Measurements from ENCODE around the gene VKORC1L1.
"Not testable (repeated sequence)": the region's sequence is repeated elsewhere in the genome, so short reads cannot be mapped to it uniquely, and the experiment has no call there.

The VKORC1L1 gene

DNA sequence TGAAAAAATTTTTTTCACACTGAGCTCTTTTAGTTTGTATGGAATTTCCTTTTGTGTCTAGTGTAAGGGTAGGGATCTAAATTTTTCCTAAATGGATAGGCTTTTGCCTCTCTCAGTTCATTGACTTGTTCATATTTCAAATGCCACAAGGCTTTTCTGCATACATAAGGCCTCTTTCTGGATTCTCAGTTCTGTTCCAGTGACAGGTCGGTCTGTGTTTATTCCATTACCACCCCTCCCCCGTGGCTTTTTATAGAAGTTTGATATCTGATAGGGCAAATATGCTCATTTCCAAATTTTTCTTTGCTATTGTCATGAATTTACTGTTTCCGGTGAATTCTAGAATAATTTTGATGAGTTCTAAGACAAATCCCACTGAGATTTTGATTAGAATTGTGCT lies 12.7 kb downstream of the VKORC1L1 start:
- DNase-seq: not testable (repeated sequence)

DNA sequence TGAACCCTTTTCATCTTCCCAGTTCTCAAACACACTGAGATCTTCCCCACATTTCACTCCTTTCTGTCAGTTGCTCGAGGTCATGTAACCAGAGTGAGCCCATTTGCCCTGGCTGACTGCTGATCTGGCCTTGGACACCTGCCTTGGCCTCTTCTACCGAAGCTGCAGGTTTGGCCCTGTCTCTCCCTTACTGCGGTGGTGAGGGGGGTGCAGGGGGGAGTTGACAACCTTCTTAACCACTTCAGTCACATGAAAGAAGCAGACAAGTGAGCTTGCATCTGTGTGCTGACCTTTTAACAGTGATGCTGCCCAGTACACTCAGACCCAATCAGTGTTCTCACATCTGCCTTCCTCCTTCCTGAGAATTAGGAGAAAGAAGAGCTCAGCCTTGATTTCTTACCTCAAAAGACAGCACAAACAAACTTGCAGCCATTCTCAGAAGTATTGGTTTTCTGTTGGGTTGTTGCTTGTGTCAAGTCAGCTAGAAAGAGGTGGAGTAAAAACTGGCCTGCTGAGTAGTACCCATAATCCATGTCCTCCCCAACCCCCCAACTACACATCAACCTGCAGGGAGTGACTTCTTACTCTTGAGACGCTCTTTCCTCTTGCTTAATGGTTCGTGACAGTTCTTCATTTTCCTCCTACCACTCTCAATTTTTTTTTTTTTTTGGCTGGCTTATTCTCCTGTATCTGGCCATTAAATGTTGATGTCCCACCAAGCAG lies 15.7 kb downstream of the VKORC1L1 start:
- DNase-seq: not testable (repeated sequence)

DNA sequence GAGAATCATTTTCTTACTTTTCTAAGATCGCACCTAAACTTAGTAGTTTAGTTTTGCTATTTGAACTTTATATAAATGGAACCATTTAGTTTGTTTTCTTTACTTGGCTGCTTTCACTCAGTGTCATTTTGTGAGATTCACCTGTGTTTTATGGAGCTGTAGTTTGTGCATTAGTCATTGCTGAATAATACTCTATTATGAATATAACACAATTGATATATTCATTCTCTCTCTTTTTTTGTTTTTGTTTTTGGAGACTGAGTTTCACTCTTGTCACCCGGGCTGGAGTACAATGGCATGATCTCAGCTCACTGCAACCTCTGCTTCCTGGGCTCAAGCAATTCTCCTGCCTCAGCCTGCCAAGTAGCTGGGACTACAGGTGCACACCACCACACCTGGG lies 16.8 kb downstream of the VKORC1L1 start:
- DNase-seq: not testable (repeated sequence)

DNA sequence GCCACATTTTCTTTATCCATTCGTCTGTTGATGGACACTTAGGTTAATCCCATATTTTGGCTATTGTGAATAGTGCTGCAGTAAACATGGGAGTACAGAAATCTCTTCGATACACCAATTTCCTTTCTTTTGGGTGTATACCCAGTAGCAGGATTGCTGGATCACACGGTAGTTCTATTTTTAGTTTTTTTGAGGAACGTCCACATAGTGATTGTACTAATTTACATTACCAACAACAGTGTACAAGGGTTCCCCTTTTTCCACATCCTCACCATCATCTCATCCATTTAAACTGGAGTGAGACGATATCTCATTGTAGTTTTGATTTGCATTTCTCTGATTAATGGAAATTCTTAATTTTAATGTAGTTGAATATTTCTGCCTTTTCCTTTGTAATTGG lies 19.3 kb downstream of the VKORC1L1 start:
- no peak for DNase-seq

DNA sequence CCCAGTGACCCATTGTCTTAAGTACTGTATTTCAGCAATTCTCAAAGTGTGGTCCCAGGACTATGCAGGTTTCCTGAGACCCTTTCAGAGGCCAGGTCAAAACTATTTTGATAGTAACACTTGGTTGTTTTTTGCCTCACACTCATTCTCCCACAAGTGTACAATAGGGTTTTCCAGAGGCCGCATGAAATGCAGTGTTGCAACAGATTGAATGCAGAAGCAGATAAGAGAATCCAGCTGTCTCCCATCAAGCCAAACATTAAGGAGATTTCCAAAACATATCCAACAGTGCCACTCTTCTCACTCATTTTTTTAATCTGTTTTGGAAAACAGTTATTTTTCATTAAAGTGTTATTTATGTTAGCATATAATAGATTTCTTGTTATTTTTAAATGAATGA lies 20.0 kb downstream of the VKORC1L1 start:
- no peak for DNase-seq

DNA sequence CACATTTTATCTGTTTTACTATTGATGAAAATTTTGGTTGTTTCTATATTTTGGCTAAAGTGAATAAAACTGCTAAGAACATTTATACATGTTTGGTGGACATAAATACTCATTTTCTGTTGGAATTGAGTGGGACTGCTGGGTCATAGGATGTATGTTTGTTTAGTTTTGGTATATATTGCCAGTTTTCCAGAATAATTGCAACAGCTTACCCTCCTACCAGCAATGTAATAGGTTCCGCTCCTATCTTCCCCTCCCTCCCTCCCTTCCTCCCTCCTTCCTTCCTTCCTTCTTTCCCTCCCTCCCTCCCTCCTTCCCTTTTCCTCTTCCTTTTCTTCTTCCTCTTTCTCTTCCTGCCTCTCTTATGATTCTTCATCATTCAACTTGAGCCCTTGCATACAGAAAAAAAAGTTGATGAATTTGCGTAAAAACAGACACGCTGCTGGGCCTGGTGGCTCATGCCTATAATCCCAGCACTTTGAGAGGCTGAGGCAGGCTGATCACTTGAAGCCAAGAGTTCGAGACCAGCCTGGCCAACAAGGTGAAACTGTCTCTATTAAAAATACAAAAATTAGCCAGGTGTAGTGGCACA lies 23.5 kb downstream of the VKORC1L1 start:
- no peak for DNase-seq

DNA sequence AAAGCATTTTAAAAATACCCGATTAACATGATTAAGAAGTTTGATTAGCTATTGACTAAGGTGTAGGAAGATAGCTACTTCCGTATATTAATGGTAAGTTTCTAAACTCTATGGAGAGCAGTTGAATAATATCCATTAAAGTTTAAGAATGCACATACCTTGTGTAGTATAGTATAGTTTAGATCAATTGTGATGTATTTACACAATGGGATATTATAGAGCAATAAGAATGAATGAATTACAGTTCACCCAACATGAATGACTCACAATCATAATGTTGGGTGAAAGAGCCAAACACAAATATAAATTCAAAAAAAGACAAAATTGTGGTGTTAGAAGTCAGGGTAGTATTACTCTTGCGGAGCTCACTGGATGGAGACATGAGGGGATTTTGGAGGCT lies 24.4 kb downstream of the VKORC1L1 start:
- DNase-seq: not testable (repeated sequence)

DNA sequence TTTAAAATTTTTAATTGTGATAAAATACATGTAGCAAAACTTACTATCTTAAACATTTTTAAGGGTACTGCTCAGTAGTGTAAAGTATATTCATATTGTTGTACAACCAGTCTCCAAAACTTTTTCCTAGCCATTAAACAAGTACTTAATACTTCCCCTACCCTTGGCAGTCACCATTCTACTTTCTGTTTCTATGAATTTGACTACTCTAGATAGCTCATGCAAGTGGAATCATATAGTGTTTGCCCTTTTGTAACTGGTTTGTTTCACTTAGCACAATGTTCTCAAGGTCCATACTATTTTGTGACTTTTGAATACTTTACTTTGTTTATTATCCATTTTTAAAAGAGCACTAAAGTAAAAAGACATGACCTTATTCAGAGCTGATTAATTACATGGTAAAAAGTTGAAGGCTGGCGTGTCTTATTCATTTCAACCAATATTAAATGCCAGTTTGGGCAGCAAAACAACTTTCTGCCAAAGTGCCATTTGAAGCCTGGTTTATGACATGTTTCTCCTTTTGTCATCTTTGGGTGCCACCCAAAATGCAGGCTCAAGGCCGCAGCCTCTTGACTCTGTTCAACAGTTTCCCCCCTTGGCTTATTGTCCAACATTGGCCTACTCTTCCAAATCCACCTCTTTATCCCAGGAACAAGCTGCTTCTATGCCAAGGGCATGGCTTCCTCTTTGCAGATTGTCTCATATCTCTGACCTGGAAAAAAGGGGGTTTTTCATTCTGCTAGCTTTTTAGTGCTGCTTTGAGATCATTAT lies 26.0 kb downstream of the VKORC1L1 start:
- DNase-seq: not testable (repeated sequence)

DNA sequence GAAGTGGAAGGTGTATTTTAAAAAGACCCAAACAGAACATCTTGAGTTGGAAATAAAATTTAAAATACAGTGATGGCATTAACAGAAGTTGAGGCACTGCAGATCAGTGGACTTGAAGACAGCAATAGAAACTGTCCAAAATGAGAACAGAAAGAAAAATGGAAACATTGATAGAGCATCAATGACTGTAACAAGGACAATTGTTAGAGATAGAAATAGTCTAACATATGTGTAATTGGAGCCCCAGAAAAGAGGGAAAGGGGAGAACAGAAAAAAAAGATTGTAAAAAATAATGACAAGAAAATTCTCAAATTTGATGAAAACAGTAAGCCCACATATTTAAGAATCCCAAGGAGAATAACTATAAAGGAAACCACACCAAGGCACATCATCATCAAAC lies 29.4 kb downstream of the VKORC1L1 start:
- no peak for DNase-seq

DNA sequence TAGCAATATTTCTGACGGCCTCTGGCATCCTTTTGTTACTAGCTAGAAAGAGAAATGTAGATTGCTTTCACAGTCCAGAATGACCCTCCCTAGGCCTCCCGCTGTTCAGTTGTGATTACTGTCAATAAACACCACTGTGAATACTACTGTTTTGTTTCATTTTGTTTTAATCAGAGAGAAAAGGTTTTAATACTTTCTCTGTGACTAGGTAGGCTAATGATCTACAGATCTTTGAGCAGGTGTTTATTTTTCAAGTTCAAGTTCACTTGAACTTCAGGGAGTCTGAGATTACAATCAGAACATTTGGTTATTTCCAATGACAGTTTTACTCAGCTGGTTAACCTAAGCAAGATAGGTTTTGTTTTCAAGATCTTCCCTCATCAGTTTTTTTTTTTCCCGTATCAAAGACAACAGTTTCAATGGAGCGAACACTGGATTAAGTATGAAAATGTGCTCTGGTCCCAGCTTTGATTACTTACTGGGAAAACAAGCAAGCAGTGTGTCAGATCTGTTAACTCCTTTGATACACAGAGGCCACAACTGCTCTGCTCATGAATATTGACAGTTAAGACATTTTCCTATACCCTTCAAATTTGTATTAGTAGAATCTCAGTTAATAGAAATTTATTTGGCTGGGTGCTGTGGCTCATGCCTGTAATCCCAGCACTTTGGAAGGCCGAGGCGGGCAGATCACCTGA lies 34.8 kb downstream of the VKORC1L1 start:
- no peak for DNase-seq

DNA sequence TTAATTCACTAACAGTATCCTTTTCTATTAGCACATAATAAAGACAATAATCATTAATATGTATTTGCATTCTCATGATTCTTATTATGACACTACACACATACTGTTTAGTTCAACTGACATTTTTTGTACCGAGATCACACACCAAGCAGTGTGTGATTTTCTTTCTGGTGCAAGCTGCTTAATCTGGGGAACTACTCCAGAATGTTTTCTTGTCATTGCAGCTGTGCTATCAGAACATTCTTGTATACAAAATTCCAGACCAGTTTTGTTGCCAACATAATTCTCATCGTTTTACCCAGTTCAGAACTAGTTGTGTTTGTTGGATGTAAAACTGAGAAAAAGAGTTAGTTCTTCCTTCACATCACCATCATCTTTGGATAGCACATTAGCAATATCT lies 37.4 kb downstream of the VKORC1L1 start:
- DNase-seq: no peak

DNA sequence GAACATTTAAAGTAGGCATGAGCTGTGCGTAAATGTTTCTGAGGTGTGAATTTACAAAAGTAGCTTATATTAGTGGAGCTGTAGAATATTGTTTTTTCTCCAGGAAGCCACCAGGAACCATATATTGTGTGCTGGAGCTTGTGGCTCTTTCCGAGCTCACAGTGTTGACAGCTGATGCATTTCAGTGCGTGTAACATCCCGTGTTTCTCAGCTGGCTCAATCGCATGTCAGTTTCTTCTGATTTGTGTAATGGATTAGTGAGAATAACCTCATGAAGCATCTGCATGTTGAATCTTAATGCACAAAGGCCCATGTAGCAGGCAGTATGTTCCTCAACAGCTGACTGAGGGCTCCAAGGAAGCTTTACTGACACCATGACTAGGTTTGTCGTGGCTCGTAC lies 39.4 kb downstream of the VKORC1L1 start:
- no peak for DNase-seq

DNA sequence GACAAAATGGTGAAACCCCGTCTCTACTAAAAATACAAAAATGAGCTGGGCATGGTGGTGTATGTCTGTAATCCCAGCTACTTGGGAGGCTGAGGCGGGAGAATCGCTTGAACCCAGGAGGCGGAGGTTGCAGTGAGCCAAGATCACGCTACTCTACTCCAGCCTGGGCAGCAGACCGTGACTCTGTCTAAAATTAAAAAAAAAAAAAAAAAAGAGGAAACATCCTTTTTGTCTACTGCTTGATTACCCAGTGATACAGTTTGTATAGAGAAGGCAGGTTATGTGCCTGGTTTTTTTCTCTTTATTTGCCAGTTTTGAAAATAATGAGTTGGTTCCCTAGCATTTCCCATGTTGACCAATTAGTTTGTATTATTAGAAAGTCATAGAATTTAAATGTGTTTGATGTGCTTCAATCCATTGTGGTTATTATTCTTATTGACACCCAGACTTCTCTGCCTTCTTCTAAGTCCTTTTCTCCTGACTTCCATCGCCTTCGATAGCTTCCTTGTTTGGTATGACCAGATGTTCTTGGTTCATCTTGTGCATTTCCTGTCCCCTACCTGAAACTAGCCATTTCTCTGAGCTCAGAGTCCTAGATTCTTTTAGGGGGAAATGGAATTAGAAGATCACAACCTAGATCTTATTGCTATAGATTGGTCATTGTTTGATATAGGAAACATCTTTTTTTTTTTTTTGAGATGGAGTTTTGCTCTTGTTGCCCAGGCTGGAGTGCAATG lies 43.2 kb downstream of the VKORC1L1 start:
- no peak for DNase-seq

DNA sequence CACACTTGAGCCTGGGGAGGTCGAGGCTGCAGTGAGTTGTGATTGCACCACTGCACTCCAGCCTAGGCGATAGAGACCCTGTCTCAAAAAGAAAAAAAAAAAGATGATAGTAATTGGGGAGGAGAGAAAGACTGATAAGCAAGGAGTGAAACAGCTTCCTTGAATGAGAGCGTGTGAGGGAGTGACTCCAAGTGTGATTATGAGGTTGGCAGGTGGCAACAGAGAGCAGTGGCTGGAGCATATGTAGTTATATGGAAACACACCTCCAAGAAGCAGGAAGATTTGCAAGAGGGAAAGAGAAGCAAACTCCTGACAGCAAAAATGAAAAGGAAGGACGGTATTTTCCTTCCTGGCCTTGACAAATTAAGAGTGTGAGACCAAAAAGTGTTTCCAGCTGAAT lies 50.4 kb downstream of the VKORC1L1 start:
- DNase-seq: no peak

DNA sequence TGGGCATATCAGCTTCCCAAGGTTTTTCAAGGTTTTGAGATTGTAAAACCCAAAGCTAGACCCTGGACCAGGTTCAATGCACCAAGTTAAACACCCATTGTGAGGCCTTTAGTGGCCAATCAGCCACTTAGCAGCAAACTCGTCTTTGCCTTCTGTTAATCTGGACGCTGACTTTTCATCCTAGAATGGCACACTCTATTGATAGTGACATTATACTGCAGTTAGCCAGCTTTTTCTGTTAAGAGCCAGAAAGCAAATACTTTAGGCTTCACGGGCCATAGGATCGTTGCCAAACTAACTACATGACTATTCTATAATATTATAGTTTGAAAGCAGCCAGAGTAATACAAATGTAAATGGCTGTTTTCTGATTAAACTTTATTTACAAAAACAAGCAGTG lies 51.3 kb downstream of the VKORC1L1 start:
- no peak for DNase-seq

DNA sequence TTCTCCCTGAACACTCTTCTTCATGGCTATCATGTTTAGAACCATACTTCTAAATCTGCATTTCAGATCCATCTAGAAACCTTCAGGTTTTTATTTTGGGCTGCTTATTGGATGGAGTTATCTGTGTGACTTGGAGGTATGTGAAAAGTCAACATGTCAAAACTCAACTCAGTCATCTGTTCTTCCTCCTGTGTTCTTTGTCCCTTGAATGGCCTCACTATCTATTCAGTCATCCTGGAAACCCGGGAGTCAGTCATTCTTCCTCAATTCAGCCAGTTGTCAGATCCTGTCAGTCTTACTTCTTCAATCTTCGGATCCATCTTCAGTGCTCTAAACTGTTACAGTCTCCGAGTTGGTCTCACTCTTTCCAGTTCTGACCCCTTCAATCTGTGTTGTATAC lies 52.2 kb downstream of the VKORC1L1 start:
- DNase-seq: no peak

DNA sequence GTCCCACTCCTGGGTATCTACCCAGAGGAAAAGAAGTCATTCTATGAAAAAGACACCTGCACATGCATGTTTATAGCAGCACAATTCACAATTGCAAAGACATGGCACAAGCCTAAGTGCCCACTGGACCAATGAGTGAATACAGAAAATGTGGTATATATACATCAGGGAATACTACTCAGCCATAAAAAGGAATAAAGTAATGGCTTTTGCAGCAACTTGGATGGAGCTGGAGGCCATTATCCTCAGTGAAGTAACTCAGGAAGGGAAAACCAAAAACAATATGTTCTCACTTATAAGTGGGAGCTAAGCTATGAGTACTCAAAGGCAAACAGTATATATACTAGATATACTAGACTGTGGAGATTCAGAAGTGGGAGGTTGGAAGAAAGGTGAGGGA lies 53.7 kb downstream of the VKORC1L1 start:
- no peak for DNase-seq

DNA sequence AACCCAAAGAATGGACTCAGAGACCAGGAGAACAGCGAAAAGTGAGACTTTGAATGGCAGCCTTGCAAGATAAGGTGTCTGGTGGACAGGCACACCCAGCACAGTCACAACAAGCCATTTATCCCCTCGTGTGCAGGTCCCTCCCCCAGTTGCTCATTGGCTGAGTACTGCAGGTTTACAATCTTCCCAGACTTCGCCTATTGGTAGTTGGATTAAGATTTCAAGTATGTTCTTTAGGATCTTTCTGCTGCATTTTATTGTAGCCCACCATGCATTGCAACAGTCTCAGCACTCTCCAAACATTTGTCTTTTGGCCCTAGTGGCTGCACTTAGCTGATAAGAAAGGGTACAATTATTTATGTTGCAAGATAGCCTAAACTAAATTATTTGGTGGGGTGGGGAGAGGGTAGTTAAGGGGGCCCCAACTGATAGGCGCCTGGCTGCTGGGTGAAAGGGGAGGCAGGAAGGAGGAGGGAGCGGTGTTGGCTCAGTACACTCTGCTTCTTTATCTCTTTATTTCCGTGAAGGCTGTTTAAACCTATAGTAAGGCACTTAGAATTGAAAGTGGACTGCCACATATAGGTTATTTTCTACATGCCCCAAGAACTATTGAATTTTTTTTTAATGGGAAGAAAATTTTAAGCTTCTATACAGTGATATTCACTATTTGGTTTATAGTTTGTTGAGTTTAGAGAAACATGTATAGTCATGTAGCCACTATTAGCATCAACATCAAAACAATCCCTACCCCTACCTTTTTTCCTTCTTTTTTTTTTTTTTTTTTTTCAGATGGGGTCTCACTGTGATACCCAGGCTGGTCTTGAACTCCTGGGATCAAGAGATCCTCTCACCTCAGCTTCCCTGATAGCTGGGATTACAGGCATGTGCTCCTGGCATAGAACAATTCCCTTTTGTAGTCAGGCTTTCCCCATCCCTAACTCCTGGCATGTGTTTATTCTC lies 54.9 kb downstream of the VKORC1L1 start:
- DNase-seq: no peak

DNA sequence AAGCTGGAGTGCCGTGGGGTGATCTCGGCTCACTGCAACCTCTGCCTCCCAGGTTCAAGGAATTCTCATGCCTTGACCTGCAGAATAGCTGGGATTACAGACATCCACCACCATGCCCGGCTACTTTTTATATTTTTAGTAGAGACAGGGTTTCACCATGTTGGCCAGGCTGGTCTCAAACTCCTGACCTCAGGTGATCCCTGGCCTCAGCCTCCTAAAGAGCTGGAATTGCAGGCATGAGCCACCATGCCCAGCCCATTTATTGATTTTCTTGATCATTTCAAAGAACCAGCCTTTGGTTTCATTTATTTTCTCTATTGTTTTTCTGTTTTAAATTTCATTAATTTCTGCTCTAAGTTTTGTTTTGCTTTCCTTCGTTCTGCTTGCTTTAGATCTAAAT lies 58.8 kb downstream of the VKORC1L1 start:
- no peak for DNase-seq

DNA sequence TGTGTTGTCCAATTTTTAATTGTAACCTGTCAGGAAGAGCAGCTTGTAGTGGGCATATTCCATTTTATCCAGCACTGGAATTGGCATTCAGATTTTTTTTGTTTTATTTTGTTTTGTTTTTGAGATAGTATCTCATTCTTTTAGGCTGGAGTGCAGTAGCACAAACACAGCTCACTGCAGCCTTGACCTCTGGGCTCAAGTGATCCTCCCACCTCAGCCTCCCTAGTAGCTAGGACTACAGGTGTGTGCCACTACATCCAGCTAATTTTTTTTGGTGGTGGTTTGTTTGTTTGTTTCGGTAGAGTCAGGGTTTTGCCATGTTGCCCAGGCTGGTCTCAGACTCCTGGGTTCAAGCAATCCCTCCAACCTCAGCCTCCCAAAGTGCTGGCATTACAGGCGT lies 64.4 kb downstream of the VKORC1L1 start:
- DNase-seq: no peak

DNA sequence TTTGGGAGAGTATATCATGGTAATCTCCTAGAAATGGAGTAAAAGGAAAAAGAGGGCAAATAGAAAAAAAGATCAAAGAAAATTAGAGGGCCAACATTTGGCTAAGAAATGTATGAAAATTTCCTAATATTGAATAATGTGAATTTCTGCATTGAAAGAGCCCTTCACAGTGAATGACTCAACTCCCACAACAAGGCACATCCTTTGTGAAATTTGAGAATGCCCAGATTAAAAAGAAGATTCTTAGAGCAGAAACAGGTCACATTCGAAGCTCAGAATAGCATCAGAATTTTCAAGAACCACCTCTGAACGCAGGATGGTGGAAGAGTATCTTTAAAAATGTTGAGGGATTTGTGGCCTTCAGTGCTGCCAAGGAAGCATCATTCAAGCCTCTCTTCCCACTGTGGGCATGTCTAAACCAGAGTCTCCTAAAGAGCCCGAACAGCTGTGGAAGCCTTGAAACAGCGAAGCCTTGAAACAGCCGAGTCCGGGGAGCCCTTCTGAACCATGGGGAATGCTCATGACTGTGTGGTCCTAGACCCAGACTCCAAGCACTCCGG lies 65.5 kb downstream of the VKORC1L1 start:
- DNase-seq: no peak
